Head of caudate nucleus (tissue), 42 donors: ENCODE results near the gene KCNIP4.
"Not testable (repeated sequence)": the region's sequence is repeated elsewhere in the genome, so short reads cannot be mapped to it uniquely, and the experiment has no call there.

Experiments
- DNase-seq, 42 donors: peaks; one replicate each; pipeline versions ENCODE4 v3.0.0 to v3.0.0-alpha.2; 2020 to 2021; ENCODE audit warnings: mixed read lengths in 7 of 42
- intact Hi-C: fragments of 100-400 bp; cut with DNase I; formaldehyde crosslinking; loops from one replicate; pipeline ENCODE4 v1.15.0; 2022

KCNIP4 gene

GRCh38 chr4:20816287-20816686 is 1132.3 kb downstream of the KCNIP4 start:
- intact Hi-C loops = no loop called here
- no peak for DNase-seq

GRCh38 chr4:20813700-20814099 is 1134.9 kb downstream of the KCNIP4 start:
- intact Hi-C loops = no loop called here
- no peak for DNase-seq

- peak in 1 of 42 donors; percentile 16 for DNase-seq
- intact Hi-C loops = no loop called here
Observed at GRCh38 chr4:20809812-20810211, 1138.8 kb downstream of the KCNIP4 start.

GRCh38 chr4:20805716-20806115 is 1142.9 kb downstream of the KCNIP4 start:
- intact Hi-C loops = no loop called here

GRCh38 chr4:20787940-20788665 is 1160.5 kb downstream of the KCNIP4 start:
- intact Hi-C loops = no loop called here
- no peak for DNase-seq

More at GRCh38 chr4:20805716-20806115, 1142.9 kb downstream of the KCNIP4 start:
- no peak for DNase-seq

- DNase-seq, intact Hi-C loops: not testable (repeated sequence)
Observed at GRCh38 chr4:20783134-20783533, 1165.4 kb downstream of the KCNIP4 start.

GRCh38 chr4:20778896-20779295 is 1169.7 kb downstream of the KCNIP4 start:
- intact Hi-C loops = loop anchor here (5.0 to 10.0 kb wide), 2 partner anchors 688 to 986 kb away; no protein-coding TSS in a partner anchor
- no peak for DNase-seq

- intact Hi-C loops = loop anchor here (10.0 kb wide), 1 partner anchor 991 kb away; no protein-coding TSS in a partner anchor
Observed at GRCh38 chr4:20773144-20773997, 1175.2 kb downstream of the KCNIP4 start.

GRCh38 chr4:20764366-20764992 is 1184.1 kb downstream of the KCNIP4 start:
- intact Hi-C loops = no loop called here
- no peak for DNase-seq

More at GRCh38 chr4:20773144-20773997, 1175.2 kb downstream of the KCNIP4 start:
- DNase-seq = peak in 39 of 42 donors; percentile 5 to 82 (median 48)

- intact Hi-C loops = no loop called here
Observed at GRCh38 chr4:20761826-20762225, 1186.7 kb downstream of the KCNIP4 start.

GRCh38 chr4:20761382-20761781 is 1187.2 kb downstream of the KCNIP4 start:
- intact Hi-C loops = no loop called here
- no peak for DNase-seq

More at GRCh38 chr4:20761826-20762225, 1186.7 kb downstream of the KCNIP4 start:
- DNase-seq = no peak

- intact Hi-C loops = no loop called here
- no peak for DNase-seq
Observed at GRCh38 chr4:20760053-20760452, 1188.5 kb downstream of the KCNIP4 start.

GRCh38 chr4:20754036-20754435 is 1194.5 kb downstream of the KCNIP4 start:
- DNase-seq = no peak
- intact Hi-C loops = no loop called here

- intact Hi-C loops = no loop called here
- DNase-seq = no peak
Observed at GRCh38 chr4:20752641-20753040, 1195.9 kb downstream of the KCNIP4 start.

- intact Hi-C loops, DNase-seq: not testable (repeated sequence)
Observed at GRCh38 chr4:20746000-20746399, 1202.6 kb downstream of the KCNIP4 start.

GRCh38 chr4:20735931-20736330 is 1212.6 kb downstream of the KCNIP4 start:
- intact Hi-C loops = no loop called here
- no peak for DNase-seq

GRCh38 chr4:20724915-20725314 is 1223.7 kb downstream of the KCNIP4 start:
- intact Hi-C loops = no loop called here

GRCh38 chr4:20723463-20723862 is 1225.1 kb downstream of the KCNIP4 start:
- no peak for DNase-seq
- intact Hi-C loops = no loop called here

More at GRCh38 chr4:20724915-20725314, 1223.7 kb downstream of the KCNIP4 start:
- no peak for DNase-seq

- DNase-seq = no peak
- intact Hi-C loops = no loop called here
Observed at GRCh38 chr4:20723019-20723418, 1225.6 kb downstream of the KCNIP4 start.

GRCh38 chr4:20711335-20711734 is 1237.2 kb downstream of the KCNIP4 start:
- DNase-seq = no peak
- intact Hi-C loops = no loop called here
